Ammon's horn (tissue), 1 donor: ENCODE data around the gene GRK3.

Source experiments
- DNase-seq: peaks from one replicate; pipeline ENCODE4 v3.0.0-alpha.2; 2016; ENCODE audit warnings: low spot score

GRK3 gene

GRCh38 chr22:25736378-25737011 lies 172.0 kb downstream of the GRK3 start:
- DNase-seq, result no peak

- DNase-seq, result no peak
Measured at GRCh38 chr22:25739659-25740344, 175.3 kb downstream of the GRK3 start.

GRCh38 chr22:25741692-25742626 lies 177.5 kb downstream of the GRK3 start, which contains the start of gene MYO18B:
Gene MYO18B (plus strand): TSS chr22:25742188. CDS start chr22:25761093, 18,905 bp downstream.
- DNase-seq, result no peak

- DNase-seq, result no peak
Measured at GRCh38 chr22:25742918-25743708, 178.6 kb downstream of the GRK3 start.

GRCh38 chr22:25744694-25745093 lies 180.2 kb downstream of the GRK3 start:
- DNase-seq, result no peak

- DNase-seq, result no peak
Measured at GRCh38 chr22:25745341-25746011, 181.0 kb downstream of the GRK3 start.

- no peak for DNase-seq
Measured at GRCh38 chr22:25746012-25746373, 181.5 kb downstream of the GRK3 start.

GRCh38 chr22:25747245-25747944 lies 182.9 kb downstream of the GRK3 start:
- DNase-seq, result no peak

- no peak for DNase-seq
Measured at GRCh38 chr22:25748140-25748539, 183.7 kb downstream of the GRK3 start.

- DNase-seq, result no peak
Measured at GRCh38 chr22:25748704-25749103, 184.2 kb downstream of the GRK3 start.

GRCh38 chr22:25749420-25750169 lies 185.1 kb downstream of the GRK3 start:
- DNase-seq, result no peak

GRCh38 chr22:25750569-25751173 lies 186.2 kb downstream of the GRK3 start:
- no peak for DNase-seq

GRCh38 chr22:25751174-25751581 lies 186.7 kb downstream of the GRK3 start:
- no peak for DNase-seq

GRCh38 chr22:25752615-25753214 lies 188.2 kb downstream of the GRK3 start:
- no peak for DNase-seq

GRCh38 chr22:25753252-25753651 lies 188.8 kb downstream of the GRK3 start:
- DNase-seq, result no peak

GRCh38 chr22:25754527-25755202 lies 190.2 kb downstream of the GRK3 start:
- no peak for DNase-seq

GRCh38 chr22:25757686-25758085 lies 193.2 kb downstream of the GRK3 start:
- DNase-seq, result no peak

GRCh38 chr22:25758316-25758715 lies 193.8 kb downstream of the GRK3 start:
- no peak for DNase-seq
